Measurements from ENCODE around the gene ZDHHC17.

DNA sequence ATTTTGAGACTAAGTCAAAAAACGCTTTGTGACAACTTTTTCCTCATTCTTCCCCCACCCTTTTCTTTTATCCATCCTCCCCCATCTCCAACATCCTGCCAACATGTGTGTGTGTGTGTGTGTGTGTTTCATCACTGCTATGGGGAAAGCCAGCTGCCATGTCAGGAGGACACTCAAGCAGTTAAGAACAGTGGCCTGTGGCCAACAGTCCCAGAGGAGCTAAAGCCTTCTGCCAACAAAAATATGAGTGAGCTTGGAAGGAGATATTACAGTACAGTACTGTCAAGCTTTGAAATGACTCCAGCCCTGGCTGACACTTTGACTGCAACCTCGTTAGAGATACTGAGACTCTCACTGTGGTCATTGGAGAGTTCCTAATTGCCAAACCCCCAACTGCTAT lies 119.9 kb downstream of the ZDHHC17 start:
- no peak for TF ChIP-seq EZH2 (IDR thresholded peaks at IDR 0.05; ENCODE audit: borderline replicate concordance)
- TF ChIP-seq, protein P1, sequence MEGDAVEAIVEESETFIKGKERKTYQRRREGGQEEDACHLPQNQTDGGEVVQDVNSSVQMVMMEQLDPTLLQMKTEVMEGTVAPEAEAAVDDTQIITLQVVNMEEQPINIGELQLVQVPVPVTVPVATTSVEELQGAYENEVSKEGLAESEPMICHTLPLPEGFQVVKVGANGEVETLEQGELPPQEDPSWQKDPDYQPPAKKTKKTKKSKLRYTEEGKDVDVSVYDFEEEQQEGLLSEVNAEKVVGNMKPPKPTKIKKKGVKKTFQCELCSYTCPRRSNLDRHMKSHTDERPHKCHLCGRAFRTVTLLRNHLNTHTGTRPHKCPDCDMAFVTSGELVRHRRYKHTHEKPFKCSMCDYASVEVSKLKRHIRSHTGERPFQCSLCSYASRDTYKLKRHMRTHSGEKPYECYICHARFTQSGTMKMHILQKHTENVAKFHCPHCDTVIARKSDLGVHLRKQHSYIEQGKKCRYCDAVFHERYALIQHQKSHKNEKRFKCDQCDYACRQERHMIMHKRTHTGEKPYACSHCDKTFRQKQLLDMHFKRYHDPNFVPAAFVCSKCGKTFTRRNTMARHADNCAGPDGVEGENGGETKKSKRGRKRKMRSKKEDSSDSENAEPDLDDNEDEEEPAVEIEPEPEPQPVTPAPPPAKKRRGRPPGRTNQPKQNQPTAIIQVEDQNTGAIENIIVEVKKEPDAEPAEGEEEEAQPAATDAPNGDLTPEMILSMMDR (IDR thresholded peaks at IDR 0.05; ENCODE audit: poor library complexity): no peak
- TF ChIP-seq EZH2phosphoT487 (IDR thresholded peaks at IDR 0.05; ENCODE audit: low read depth, severe bottlenecking, unreplicated experiment): no peak

Measured in hepatocyte (in vitro differentiated cells).